ENCODE results near the gene PXDC1. TPM values are rescaled to one million over a fixed set of nuclear protein-coding genes. Genes with fewer than 3 reads are reported as not detected.

The PXDC1 gene
- total and polyA plus RNA-seq, 4 donors = 24.1 to 106 (median 77.6) TPM

DNA sequence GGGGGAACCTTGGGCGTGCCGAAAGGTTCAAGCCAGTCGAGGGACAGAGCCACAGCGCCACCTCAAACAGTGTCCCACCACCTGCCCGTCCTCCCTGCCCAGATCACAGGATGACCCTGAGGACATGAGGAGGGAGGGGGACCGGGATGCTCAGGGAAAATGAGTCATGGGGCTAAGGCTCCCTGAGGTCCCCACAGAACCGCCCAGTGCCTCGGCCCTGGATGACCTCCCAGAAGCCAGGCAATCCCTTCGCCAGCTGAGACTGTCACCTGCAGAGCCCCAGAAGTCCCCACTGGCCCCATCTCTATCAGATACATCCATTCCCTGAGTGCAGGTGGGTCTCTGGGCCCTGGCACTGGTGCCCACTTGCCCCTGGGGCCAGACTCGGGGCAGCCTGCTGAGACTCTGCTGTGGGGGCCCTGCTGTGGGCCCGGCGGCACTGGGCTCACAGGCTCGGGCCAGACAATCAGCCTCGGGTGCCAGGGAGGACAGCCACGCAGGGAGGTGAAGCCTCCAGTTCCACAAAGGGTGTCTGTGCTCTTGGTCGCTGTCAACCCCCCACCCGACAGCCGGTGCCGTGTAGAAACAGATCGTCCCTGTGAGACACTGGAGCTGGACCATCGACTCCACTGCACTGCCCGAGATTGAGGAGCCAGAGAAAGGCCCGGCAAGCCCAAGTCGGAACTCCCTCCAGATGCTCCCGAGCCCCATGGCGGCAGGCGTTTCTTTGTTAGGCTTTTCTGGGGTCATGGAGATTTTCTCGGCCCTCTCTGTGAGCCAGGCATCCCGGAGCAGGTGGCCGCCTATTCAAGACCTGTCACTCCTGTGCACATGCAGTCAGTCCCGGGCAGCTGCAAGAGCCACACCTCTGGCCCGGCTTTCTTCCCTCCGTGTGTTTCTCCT lies 26.1 kb downstream of the PXDC1 start:
- Histone ChIP-seq H3K4me1 (ENCODE audit: control insufficient read depth in 4 of 4, insufficient read depth in 4 of 4, low read length in 3 of 4) (no peaks in the 10 kb centered on the region), H3K27me3 (ENCODE audit: control insufficient read depth in 4 of 4, insufficient read depth in 4 of 4, low read length in 3 of 4) (no peaks in the 10 kb centered on the region), H3K36me3 (ENCODE audit: control insufficient read depth in 4 of 4, insufficient read depth in 3 of 4, low read depth in 1 of 4, low read length in 3 of 4) (peaks cover 25 to 72% (median 63%) of the 10 kb centered on the region in 4 donors), H3K9ac (ENCODE audit: low read depth in 1 of 2, low read length in 2 of 2) (no peak overlapping the region), H3K4me3 (ENCODE audit: low read depth in 1 of 3, low read length in 3 of 3) (no peak overlapping the region), H3K9me3 (ENCODE audit: control insufficient read depth in 4 of 4, low read length in 3 of 4) (no peaks in the 10 kb centered on the region), H3K27ac (ENCODE audit: low read depth in 1 of 2, low read length in 2 of 2) (no peak overlapping the region)
- 94% methylated on average over 33 of the region's 33 CpGs for WGBS
- DNase-seq (ENCODE audit: low spot score) = no peak
- TF ChIP-seq FOXA1 (IDR thresholded peaks at IDR 0.05) = no peak
- TF ChIP-seq EGR1 (IDR thresholded peaks at IDR 0.05; ENCODE audit: low read depth in 2 of 2) = no peak
- TF ChIP-seq, protein P1, sequence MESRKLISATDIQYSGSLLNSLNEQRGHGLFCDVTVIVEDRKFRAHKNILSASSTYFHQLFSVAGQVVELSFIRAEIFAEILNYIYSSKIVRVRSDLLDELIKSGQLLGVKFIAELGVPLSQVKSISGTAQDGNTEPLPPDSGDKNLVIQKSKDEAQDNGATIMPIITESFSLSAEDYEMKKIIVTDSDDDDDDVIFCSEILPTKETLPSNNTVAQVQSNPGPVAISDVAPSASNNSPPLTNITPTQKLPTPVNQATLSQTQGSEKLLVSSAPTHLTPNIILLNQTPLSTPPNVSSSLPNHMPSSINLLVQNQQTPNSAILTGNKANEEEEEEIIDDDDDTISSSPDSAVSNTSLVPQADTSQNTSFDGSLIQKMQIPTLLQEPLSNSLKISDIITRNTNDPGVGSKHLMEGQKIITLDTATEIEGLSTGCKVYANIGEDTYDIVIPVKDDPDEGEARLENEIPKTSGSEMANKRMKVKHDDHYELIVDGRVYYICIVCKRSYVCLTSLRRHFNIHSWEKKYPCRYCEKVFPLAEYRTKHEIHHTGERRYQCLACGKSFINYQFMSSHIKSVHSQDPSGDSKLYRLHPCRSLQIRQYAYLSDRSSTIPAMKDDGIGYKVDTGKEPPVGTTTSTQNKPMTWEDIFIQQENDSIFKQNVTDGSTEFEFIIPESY (IDR thresholded peaks at IDR 0.05) = no peak
- no peak for TF ChIP-seq TAF1 (conservative IDR thresholded peaks at IDR 0.05)
- TF ChIP-seq GABPA (IDR thresholded peaks at IDR 0.05 in 1 of 2, conservative IDR thresholded peaks at IDR 0.05 in 1 of 2) = no peak
- TF ChIP-seq RAD21 (IDR thresholded peaks at IDR 0.05) = no peak
- TF ChIP-seq, protein P2, sequence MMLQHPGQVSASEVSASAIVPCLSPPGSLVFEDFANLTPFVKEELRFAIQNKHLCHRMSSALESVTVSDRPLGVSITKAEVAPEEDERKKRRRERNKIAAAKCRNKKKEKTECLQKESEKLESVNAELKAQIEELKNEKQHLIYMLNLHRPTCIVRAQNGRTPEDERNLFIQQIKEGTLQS (IDR thresholded peaks at IDR 0.05) = no peak
- TF ChIP-seq, protein P3, sequence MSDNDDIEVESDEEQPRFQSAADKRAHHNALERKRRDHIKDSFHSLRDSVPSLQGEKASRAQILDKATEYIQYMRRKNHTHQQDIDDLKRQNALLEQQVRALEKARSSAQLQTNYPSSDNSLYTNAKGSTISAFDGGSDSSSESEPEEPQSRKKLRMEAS (IDR thresholded peaks at IDR 0.05) = no peak
- TF ChIP-seq, protein P4, sequence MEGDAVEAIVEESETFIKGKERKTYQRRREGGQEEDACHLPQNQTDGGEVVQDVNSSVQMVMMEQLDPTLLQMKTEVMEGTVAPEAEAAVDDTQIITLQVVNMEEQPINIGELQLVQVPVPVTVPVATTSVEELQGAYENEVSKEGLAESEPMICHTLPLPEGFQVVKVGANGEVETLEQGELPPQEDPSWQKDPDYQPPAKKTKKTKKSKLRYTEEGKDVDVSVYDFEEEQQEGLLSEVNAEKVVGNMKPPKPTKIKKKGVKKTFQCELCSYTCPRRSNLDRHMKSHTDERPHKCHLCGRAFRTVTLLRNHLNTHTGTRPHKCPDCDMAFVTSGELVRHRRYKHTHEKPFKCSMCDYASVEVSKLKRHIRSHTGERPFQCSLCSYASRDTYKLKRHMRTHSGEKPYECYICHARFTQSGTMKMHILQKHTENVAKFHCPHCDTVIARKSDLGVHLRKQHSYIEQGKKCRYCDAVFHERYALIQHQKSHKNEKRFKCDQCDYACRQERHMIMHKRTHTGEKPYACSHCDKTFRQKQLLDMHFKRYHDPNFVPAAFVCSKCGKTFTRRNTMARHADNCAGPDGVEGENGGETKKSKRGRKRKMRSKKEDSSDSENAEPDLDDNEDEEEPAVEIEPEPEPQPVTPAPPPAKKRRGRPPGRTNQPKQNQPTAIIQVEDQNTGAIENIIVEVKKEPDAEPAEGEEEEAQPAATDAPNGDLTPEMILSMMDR (IDR thresholded peaks at IDR 0.05; ENCODE audit: low read depth, low read length, missing input control) = no peak
- TF ChIP-seq, protein P5, sequence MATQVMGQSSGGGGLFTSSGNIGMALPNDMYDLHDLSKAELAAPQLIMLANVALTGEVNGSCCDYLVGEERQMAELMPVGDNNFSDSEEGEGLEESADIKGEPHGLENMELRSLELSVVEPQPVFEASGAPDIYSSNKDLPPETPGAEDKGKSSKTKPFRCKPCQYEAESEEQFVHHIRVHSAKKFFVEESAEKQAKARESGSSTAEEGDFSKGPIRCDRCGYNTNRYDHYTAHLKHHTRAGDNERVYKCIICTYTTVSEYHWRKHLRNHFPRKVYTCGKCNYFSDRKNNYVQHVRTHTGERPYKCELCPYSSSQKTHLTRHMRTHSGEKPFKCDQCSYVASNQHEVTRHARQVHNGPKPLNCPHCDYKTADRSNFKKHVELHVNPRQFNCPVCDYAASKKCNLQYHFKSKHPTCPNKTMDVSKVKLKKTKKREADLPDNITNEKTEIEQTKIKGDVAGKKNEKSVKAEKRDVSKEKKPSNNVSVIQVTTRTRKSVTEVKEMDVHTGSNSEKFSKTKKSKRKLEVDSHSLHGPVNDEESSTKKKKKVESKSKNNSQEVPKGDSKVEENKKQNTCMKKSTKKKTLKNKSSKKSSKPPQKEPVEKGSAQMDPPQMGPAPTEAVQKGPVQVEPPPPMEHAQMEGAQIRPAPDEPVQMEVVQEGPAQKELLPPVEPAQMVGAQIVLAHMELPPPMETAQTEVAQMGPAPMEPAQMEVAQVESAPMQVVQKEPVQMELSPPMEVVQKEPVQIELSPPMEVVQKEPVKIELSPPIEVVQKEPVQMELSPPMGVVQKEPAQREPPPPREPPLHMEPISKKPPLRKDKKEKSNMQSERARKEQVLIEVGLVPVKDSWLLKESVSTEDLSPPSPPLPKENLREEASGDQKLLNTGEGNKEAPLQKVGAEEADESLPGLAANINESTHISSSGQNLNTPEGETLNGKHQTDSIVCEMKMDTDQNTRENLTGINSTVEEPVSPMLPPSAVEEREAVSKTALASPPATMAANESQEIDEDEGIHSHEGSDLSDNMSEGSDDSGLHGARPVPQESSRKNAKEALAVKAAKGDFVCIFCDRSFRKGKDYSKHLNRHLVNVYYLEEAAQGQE (IDR thresholded peaks at IDR 0.05) = no peak

DNA sequence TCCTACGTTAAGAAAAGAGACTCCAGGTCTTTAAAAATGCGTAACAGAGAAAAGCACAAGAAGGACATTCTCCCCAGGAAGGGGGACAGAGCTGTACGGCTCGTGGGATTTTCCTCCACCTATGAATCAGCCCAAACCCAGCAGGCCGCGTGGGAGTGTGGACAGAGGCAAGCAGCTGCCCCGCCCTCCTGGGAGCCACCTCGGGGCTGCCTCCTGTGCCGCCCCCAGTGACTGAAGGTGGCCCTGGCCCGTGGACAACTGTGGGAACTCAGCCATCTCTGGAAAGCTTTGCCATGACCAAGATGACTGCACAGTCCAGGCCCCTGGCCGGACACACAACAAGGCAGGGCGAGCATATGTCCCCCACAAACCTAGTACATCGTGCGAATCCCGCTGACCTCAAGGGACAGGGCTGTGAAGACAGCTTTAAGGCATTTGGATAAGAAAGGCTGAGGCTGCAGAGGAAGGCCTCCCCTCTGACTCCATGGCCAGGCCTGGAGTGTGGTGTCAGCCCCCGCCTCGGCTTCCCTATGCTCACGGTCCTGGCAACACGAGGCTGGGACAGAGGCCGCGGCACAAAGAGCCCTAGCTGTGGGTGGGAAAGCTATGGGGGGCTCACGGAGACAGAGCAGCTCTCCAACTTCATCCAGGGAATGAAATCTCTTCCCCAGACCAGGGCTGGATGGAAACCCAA lies 26.9 kb downstream of the PXDC1 start:
- H3K27ac ChIP-seq (ENCODE audit: low read depth in 1 of 2, low read length in 2 of 2) = no peak overlapping the region
- no peak for DNase-seq (ENCODE audit: low spot score)
- no peaks in the 10 kb centered on the region for H3K27me3 ChIP-seq (ENCODE audit: control insufficient read depth in 4 of 4, insufficient read depth in 4 of 4, low read length in 3 of 4)
- H3K4me1 ChIP-seq (ENCODE audit: control insufficient read depth in 4 of 4, insufficient read depth in 4 of 4, low read length in 3 of 4) = no peaks in the 10 kb centered on the region
- H3K4me3 ChIP-seq (ENCODE audit: low read depth in 1 of 3, low read length in 3 of 3) = no peak overlapping the region
- H3K9ac ChIP-seq (ENCODE audit: low read depth in 1 of 2, low read length in 2 of 2) = no peak overlapping the region
- WGBS = 86% methylated on average over 22 of the region's 22 CpGs
- TF ChIP-seq, protein P2 (IDR thresholded peaks at IDR 0.05) = no peak
- no peak for TF ChIP-seq HNF4A (conservative IDR thresholded peaks at IDR 0.05)
- TF ChIP-seq SP1 (IDR thresholded peaks at IDR 0.05) = no peak
- no peak for TF ChIP-seq YY1 (IDR thresholded peaks at IDR 0.05)
- TF ChIP-seq, protein P3 (IDR thresholded peaks at IDR 0.05) = no peak
- no peak for TF ChIP-seq JUND (IDR thresholded peaks at IDR 0.05)
- H3K36me3 ChIP-seq (ENCODE audit: control insufficient read depth in 4 of 4, insufficient read depth in 3 of 4, low read depth in 1 of 4, low read length in 3 of 4) = peaks cover 25 to 72% (median 62%) of the 10 kb centered on the region in 4 donors
- no peaks in the 10 kb centered on the region for H3K9me3 ChIP-seq (ENCODE audit: control insufficient read depth in 4 of 4, low read length in 3 of 4)

All from liver (tissue), 9 donors.